ENCODE data around the gene SEL1L. TPM values are rescaled to one million over a fixed set of nuclear protein-coding genes. Genes with fewer than 3 reads are reported as not detected.

SEL1L gene
- total RNA-seq, 2 experiments from 2014 or later, result 46.4 to 55.4 TPM

DNA sequence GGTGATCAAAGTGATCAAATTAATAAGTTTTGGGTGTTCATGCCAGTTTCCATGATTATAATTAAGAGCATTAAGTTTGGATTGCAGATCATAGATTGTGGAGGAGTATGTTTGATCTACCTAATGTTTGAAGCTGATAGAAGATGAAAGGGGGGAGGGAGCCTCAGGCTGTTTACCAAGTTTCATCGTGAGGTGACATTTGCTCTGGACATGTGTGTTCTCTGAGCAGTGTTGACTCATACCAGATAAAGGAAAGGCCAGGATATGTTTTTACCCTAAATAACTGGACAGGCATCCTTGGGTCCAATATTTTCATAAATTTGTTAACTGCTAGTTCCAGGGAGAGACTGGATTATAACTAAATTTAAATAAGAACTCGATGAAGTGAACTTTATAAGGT is 3.5 kb upstream of the SEL1L start:
- Mint-ChIP-seq H3K4me3 (no peak overlapping the region), H3K9me3 (no peaks in the 10 kb centered on the region), H3K4me1 (ENCODE audit: low read depth) (peaks cover 22% of the 10 kb centered on the region), H3K27me3 (peaks cover 13% of the 10 kb centered on the region), H3K27ac (no peak overlapping the region), H3K36me3 (ENCODE audit: low read depth) (no peaks in the 10 kb centered on the region)
- intact Hi-C loops (cut with micrococcal nuclease), result no loop called here
- no peak for DNase-seq
- TF ChIP-seq CTCF (IDR thresholded peaks at IDR 0.05), result no peak
- ChIA-PET POLR2A (no interaction called here), CTCF (interaction anchor here (1.1 kb wide), 1 partner anchor 72 kb away, joined by 6 read pairs; no protein-coding TSS in a partner anchor)
- ATAC-seq, result no peak

DNA sequence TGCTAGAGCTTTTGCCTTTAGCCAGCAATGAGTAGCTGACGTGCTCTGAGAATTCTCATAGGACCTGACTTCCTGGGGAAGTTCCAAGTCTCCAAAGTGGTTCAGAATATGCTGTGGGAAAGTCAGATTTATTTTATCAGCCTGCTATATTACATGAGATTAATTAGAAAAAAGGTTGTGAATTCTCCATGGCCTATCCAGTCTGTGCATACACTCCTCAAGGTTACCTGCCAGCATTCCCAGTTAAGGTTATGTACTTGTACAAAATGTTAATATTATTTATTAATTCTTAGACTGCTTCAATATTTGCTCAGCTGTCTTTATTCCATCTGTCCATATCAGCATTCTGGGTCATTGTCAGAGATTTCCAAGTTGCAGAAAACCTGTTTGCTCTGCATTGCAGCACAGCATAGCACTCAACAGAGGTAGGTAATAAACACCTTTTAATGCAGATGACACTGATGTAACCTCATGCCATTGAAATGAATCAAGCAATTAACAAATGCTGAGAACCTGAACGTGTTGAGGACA is 2.7 kb upstream of the SEL1L start:
- DNase-seq (no peak), ATAC-seq (no peak)
- Mint-ChIP-seq H3K9me3 (no peaks in the 10 kb centered on the region), H3K36me3 (ENCODE audit: low read depth) (no peaks in the 10 kb centered on the region), H3K27me3 (peaks cover 8% of the 10 kb centered on the region), H3K4me1 (ENCODE audit: low read depth) (peaks cover 29% of the 10 kb centered on the region), H3K4me3 (no peak overlapping the region), H3K27ac (no peak overlapping the region)
- POLR2A ChIA-PET, result no interaction called here
- CTCF ChIA-PET, result no interaction called here
- intact Hi-C loops (cut with micrococcal nuclease), result no loop called here
- TF ChIP-seq CTCF (IDR thresholded peaks at IDR 0.05), result no peak

GRCh38 chr14:81535396-81536164 is 1.9 kb upstream of the SEL1L start:
- no peak for ATAC-seq
- H3K36me3 Mint-ChIP-seq (ENCODE audit: low read depth), result no peaks in the 10 kb centered on the region
- no peak overlapping the region for H3K4me3 Mint-ChIP-seq
- ChIA-PET POLR2A (no interaction called here), CTCF (no interaction called here)
- peaks cover 37% of the 10 kb centered on the region for H3K4me1 Mint-ChIP-seq (ENCODE audit: low read depth)
- no peak for DNase-seq
- TF ChIP-seq CTCF (IDR thresholded peaks at IDR 0.05), result no peak
- H3K9me3 Mint-ChIP-seq, result no peaks in the 10 kb centered on the region
- intact Hi-C loops (cut with micrococcal nuclease), result no loop called here
- H3K27me3 Mint-ChIP-seq, result peaks cover 8% of the 10 kb centered on the region
- peak overlapping the region; percentile 85 for H3K27ac Mint-ChIP-seq

DNA sequence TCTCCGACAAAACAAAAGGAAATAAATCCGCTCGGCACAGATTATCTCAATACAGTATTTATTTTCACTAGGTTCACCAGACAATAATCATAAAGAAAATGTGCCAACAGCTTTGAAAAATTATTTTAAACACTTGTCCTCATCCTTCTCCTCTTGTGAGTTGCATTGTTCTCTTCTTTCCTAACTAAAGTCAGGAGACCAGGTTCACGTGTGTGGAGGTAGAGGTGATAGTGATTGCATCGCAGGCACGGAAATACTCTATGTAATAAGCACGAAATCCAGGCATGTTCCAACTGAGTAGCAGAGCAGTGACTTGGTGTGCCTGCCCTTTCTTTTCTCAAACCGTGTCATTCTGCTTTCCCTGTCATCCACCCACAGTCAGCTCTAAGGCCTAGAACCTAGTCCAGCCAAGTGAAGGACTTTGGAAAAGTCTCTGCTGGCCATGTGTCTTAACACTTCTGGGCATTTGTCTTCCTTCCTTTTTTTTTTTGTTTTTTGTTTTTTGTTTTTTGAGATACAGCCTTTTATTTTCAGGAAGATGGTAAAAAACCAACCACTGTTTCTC is 939 bp upstream of the SEL1L start:
- DNase-seq (no peak), ATAC-seq (no peak)
- CTCF ChIA-PET, result no interaction called here
- peak overlapping the region; percentile 85 for H3K27ac Mint-ChIP-seq
- peaks cover 45% of the 10 kb centered on the region for H3K4me1 Mint-ChIP-seq (ENCODE audit: low read depth)
- no peaks in the 10 kb centered on the region for H3K9me3 Mint-ChIP-seq
- no peaks in the 10 kb centered on the region for H3K36me3 Mint-ChIP-seq (ENCODE audit: low read depth)
- intact Hi-C loops (cut with micrococcal nuclease), result loop anchor here (5.0 kb wide), 1 partner anchor 62 kb away; no protein-coding TSS in a partner anchor
- H3K4me3 Mint-ChIP-seq, result peak overlapping the region; percentile 95
- POLR2A ChIA-PET, result interaction anchor here (1.8 kb wide), 1 partner anchor 66 kb away, joined by 4 read pairs; no protein-coding TSS in a partner anchor
- no peak for TF ChIP-seq CTCF (IDR thresholded peaks at IDR 0.05)
- H3K27me3 Mint-ChIP-seq, result peaks cover 1% of the 10 kb centered on the region

DNA sequence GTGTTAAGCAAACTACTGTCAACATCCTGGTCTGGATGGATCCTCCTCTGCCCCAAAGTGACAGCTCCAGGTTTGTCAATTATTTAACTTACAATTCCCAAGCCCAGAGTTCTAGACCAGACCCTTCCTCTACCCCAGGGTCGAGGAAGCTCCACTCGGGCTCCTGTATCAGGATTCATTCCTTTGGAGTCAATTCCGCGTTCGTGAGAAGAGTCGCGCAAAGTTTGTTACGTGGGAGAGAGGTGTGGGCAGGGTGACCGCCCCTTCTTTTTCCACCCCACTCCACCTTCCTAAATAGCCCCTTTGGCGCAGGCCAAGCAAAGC is 479 bp downstream of the SEL1L start:
- Mint-ChIP-seq H3K4me1 (ENCODE audit: low read depth) (peaks cover 55% of the 10 kb centered on the region), H3K4me3 (peak overlapping the region; percentile 95), H3K36me3 (ENCODE audit: low read depth) (no peaks in the 10 kb centered on the region), H3K27ac (peak overlapping the region; percentile 85), H3K9me3 (no peaks in the 10 kb centered on the region), H3K27me3 (no peaks in the 10 kb centered on the region)
- intact Hi-C loops (cut with micrococcal nuclease), result loop anchor here (5.0 kb wide), 1 partner anchor 61 kb away; no protein-coding TSS in a partner anchor
- CTCF ChIA-PET, result interaction anchor here (1.1 kb wide), 1 partner anchor 68 kb away, joined by 3 read pairs; no protein-coding TSS in a partner anchor
- TF ChIP-seq CTCF (IDR thresholded peaks at IDR 0.05), result no peak
- ATAC-seq, result no peak
- POLR2A ChIA-PET, result interaction anchor here (0.9 to 1.9 kb wide), 3 partner anchors 9 to 65 kb away, joined by 4 to 6 read pairs (median 4); no protein-coding TSS in a partner anchor
- DNase-seq, result no peak

Data from activated CD8-positive, alpha-beta T cell treated with anti-CD3 and anti-CD28 coated beads for 36 hours (primary cell).